H1 (cell line): Measurements from ENCODE around the gene KSR2. TPM values are rescaled to one million over a fixed set of nuclear protein-coding genes. Genes with fewer than 3 reads are reported as not detected.

ENCODE experiments used
- CTCF ChIA-PET: fragments of 300-600 bp; sonication (Branson Sonifier 250); formaldehyde crosslinking; loops from one replicate; lab custom pipeline; 2021; ENCODE audit not compliant: partially characterized antibody; lab: Charles Lee
- POLR2A ChIA-PET: fragments of 300-600 bp; sonication (Branson Sonifier 250); formaldehyde crosslinking; loops from one replicate; lab custom pipeline; 2021; ENCODE audit warnings: inconsistent platforms; ENCODE audit not compliant: partially characterized antibody; lab: Charles Lee
- DNase-seq, 2 experiments: peaks; one replicate each; pipeline versions ENCODE4 v3.0.0 to v3.0.0-alpha.2; 2010 to 2022; ENCODE audit warnings: low spot score in 2 of 2, low read depth in 1 of 2, mixed read lengths in 1 of 2
- FAIRE-seq: peaks from 2 replicates; lab custom pipeline; 2011; peaks lifted over from hg19 to GRCh38; lab: Jason Lieb, UNC
- H2AFZ ChIP-seq: 2 replicates; pipeline ENCODE4 v1.8.1; 2012; ENCODE audit warnings: low read length, inconsistent platforms
- H2AK5ac ChIP-seq: 2 replicates; pipeline ENCODE4 v1.6.1; 2013; ENCODE audit warnings: low read depth, low read length
- H2BK120ac ChIP-seq: replicated peaks from 2 replicates; pipeline ENCODE3; 2013; ENCODE audit warnings: low read depth, low read length, inconsistent platforms
- H2BK12ac ChIP-seq: 2 replicates; pipeline ENCODE4 v1.6.1; 2013; ENCODE audit warnings: low read depth, low read length
- H2BK15ac ChIP-seq: 2 replicates; pipeline ENCODE4 v1.6.1; 2013; ENCODE audit warnings: low read length
- H2BK20ac ChIP-seq: 2 replicates; pipeline ENCODE4 v1.6.1; 2013; ENCODE audit warnings: low read length
- H2BK5ac ChIP-seq: 2 replicates; pipeline ENCODE4 v1.6.1; 2013; ENCODE audit warnings: low read depth, low read length
- H3K14ac ChIP-seq: 2 replicates; pipeline ENCODE4 v1.6.1; 2013; ENCODE audit warnings: inconsistent platforms; ENCODE audit not compliant: insufficient read length
- H3K18ac ChIP-seq: 2 replicates; pipeline ENCODE4 v1.6.1; 2013; ENCODE audit warnings: low read length; ENCODE audit errors: extremely low read depth
- H3K23ac ChIP-seq: 2 replicates; pipeline ENCODE4 v1.6.1; 2013; ENCODE audit warnings: inconsistent platforms; ENCODE audit not compliant: insufficient read length
- H3K23me2 ChIP-seq: 2 replicates; pipeline ENCODE4 v1.6.1; 2013; ENCODE audit warnings: low read depth, low read length
- H3K27ac ChIP-seq: 2 replicates; pipeline ENCODE4 v1.6.1; 2011; ENCODE audit warnings: low read depth, low read length, inconsistent platforms
- H3K27me3 ChIP-seq, 4 experiments: replicated peaks in 1 of 4; 1 replicate in 1 of 4; 2 replicates in 3 of 4; pipeline versions ENCODE4 v1.6.1 to v1.8.1; 2011 to 2013; ENCODE audit warnings: low read length in 3 of 4, mild to moderate bottlenecking in 3 of 4, inconsistent platforms in 2 of 4, mixed read lengths in 2 of 4, moderate library complexity in 1 of 4; ENCODE audit not compliant: control insufficient read depth in 3 of 4, insufficient read depth in 3 of 4; ENCODE audit errors: extremely low read depth in 1 of 4
- H3K36me3 ChIP-seq, 4 experiments: 2 replicates each; pipeline versions ENCODE4 v1.6.1 to v1.8.1; 2011 to 2013; ENCODE audit warnings: mild to moderate bottlenecking in 4 of 4, low read length in 3 of 4, moderate library complexity in 2 of 4, control low read depth in 1 of 4, inconsistent platforms in 1 of 4; ENCODE audit not compliant: insufficient read depth in 4 of 4, control insufficient read depth in 2 of 4
- H3K4ac ChIP-seq: replicated peaks from 2 replicates; pipeline ENCODE3; 2013; ENCODE audit warnings: low read length, low read depth, mixed read lengths, inconsistent platforms; ENCODE audit not compliant: insufficient read length
- H3K4me1 ChIP-seq, 4 experiments: replicated peaks in 1 of 4; 1 replicate in 1 of 4; 2 replicates in 3 of 4; pipeline versions ENCODE4 v1.6.1 to v1.8.1; 2011 to 2013; ENCODE audit warnings: low read length in 3 of 4, inconsistent platforms in 2 of 4, mixed read lengths in 1 of 4; ENCODE audit not compliant: insufficient read depth in 4 of 4, control insufficient read depth in 3 of 4
- H3K4me2 ChIP-seq, 2 experiments: 2 replicates each; pipeline versions ENCODE4 v1.6.1 to v1.8.1; 2011 to 2013; ENCODE audit warnings: low read depth in 2 of 2, low read length in 2 of 2, control low read depth in 1 of 2, inconsistent platforms in 1 of 2, mild to moderate bottlenecking in 1 of 2; ENCODE audit not compliant: insufficient read depth in 1 of 2
- H3K4me3 ChIP-seq, 4 experiments: fragments of 200-600, 300-600 bp in 1 of 4; sonication (generic), shearing (Covaris generic), sonication (Bioruptor Twin) in 1 of 4; 2 replicates each; pipeline versions ENCODE4 v1.5.1 to v1.8.1; 2011 to 2016; ENCODE audit warnings: low read length in 4 of 4, low read depth in 3 of 4, control low read depth in 2 of 4, inconsistent platforms in 2 of 4, mild to moderate bottlenecking in 2 of 4, mixed read lengths in 1 of 4, moderate library complexity in 1 of 4; ENCODE audit not compliant: insufficient read depth in 2 of 4; ENCODE audit errors: extremely low read depth in 1 of 4
- H3K56ac ChIP-seq: replicated peaks from 2 replicates; pipeline ENCODE3; 2013; ENCODE audit warnings: low read depth, mild to moderate bottlenecking, mixed read lengths, low read length, inconsistent platforms; ENCODE audit not compliant: insufficient read length
- H3K79me1 ChIP-seq: 2 replicates; pipeline ENCODE4 v1.6.1; 2013; ENCODE audit warnings: low read depth, low read length, control low read depth
- H3K79me2 ChIP-seq, 2 experiments: 2 replicates each; pipeline versions ENCODE4 v1.6.1 to v1.8.1; 2012 to 2013; ENCODE audit warnings: low read length in 2 of 2, mild to moderate bottlenecking in 2 of 2, inconsistent platforms in 1 of 2; ENCODE audit not compliant: insufficient read depth in 2 of 2, control insufficient read depth in 1 of 2
- H3K9ac ChIP-seq, 4 experiments: replicated peaks in 1 of 4; 1 replicate in 1 of 4; 2 replicates in 3 of 4; pipeline versions ENCODE4 v1.6.1 to v1.8.1; 2011 to 2013; ENCODE audit warnings: low read depth in 3 of 4, low read length in 3 of 4, control low read depth in 2 of 4, mild to moderate bottlenecking in 2 of 4, moderate library complexity in 2 of 4, inconsistent platforms in 1 of 4; ENCODE audit errors: extremely low read depth in 1 of 4
- H3K9me3 ChIP-seq, 2 experiments: 2 replicates each; pipeline versions ENCODE4 v1.6.1 to v1.8.1; 2012 to 2013; ENCODE audit warnings: mild to moderate bottlenecking in 2 of 2, moderate library complexity in 2 of 2, control low read depth in 1 of 2, inconsistent platforms in 1 of 2, low read depth in 1 of 2, low read length in 1 of 2, mixed read lengths in 1 of 2; ENCODE audit not compliant: insufficient read depth in 2 of 2
- H4K20me1 ChIP-seq, 2 experiments: replicated peaks in 1 of 2; 2 replicates each; pipeline versions ENCODE3 to v1.8.1; 2011 to 2013; ENCODE audit warnings: inconsistent platforms in 2 of 2, low read length in 2 of 2, mild to moderate bottlenecking in 1 of 2; ENCODE audit not compliant: insufficient read depth in 2 of 2, control insufficient read depth in 1 of 2
- H4K5ac ChIP-seq: 2 replicates; pipeline ENCODE4 v1.6.1; 2013; ENCODE audit warnings: low read length, low read depth, mixed read lengths, inconsistent platforms; ENCODE audit not compliant: insufficient read length
- H4K8ac ChIP-seq: 2 replicates; pipeline ENCODE4 v1.8.0; 2013; ENCODE audit warnings: mild to moderate bottlenecking, moderate library complexity, low read length, inconsistent platforms; ENCODE audit not compliant: insufficient read depth; ENCODE audit errors: extremely low read depth
- H4K91ac ChIP-seq: replicated peaks from 2 replicates; pipeline ENCODE3; 2013; ENCODE audit warnings: low read length, mixed read lengths, inconsistent platforms; ENCODE audit not compliant: insufficient read length
- CEBPB ChIP-seq: IDR thresholded peaks from 2 replicates; pipeline ENCODE4 v1.6.1; 2012; ENCODE audit warnings: low read depth, low read length
- EP300 ChIP-seq, 2 experiments: IDR thresholded peaks; 1 replicate in 1 of 2; 2 replicates in 1 of 2; pipeline ENCODE4 v1.6.1; 2011 to 2012; ENCODE audit warnings: low read depth in 2 of 2, low read length in 2 of 2, mild to moderate bottlenecking in 2 of 2, borderline replicate concordance in 1 of 2, inconsistent platforms in 1 of 2, moderate library complexity in 1 of 2
- HDAC6 ChIP-seq: IDR thresholded peaks from one replicate; pipeline ENCODE4 v1.7.1; 2012; ENCODE audit warnings: low read depth, mild to moderate bottlenecking, inconsistent platforms, low read length, moderate library complexity
- RNF2 ChIP-seq: fragments of 200-900, 300-1000 bp; sonication (generic); IDR thresholded peaks from 2 replicates; pipeline ENCODE4 v1.7.1; 2016; ENCODE audit warnings: borderline replicate concordance, low read depth, mild to moderate bottlenecking, antibody characterized with exemption, low read length; ENCODE audit not compliant: poor library complexity, severe bottlenecking; ENCODE audit errors: missing control alignments
- TAF7 ChIP-seq: optimal IDR thresholded peaks from 2 replicates; pipeline ENCODE3; 2011; ENCODE audit warnings: low read depth, mild to moderate bottlenecking, inconsistent platforms, low read length, moderate library complexity, borderline replicate concordance
- YY1 ChIP-seq: IDR thresholded peaks from 2 replicates; pipeline ENCODE4 v1.6.1; 2011; ENCODE audit warnings: low read depth, mild to moderate bottlenecking, low read length
- ZNF274 ChIP-seq: IDR thresholded peaks from 2 replicates; pipeline ENCODE4 v1.7.0; 2012; ENCODE audit warnings: low read length, borderline replicate concordance; ENCODE audit errors: extremely low read depth
- WGBS, 2 experiments: shearing (Covaris generic) in 1 of 2; methylation state at CpG; one replicate each; pipeline versions ENCODE4 v1.1.6 to v1.1.7; 2013 to 2015; ENCODE audit warnings: low lambda C conversion rate in 2 of 2, mixed read lengths in 2 of 2, inconsistent platforms in 1 of 2, low coverage in 1 of 2, missing lambda C conversion rate in 1 of 2; ENCODE audit not compliant: insufficient replicate concordance in 2 of 2, insufficient coverage in 1 of 2, insufficient read length in 1 of 2; ENCODE audit errors: extremely low coverage in 1 of 2, missing lambda C conversion rate in 1 of 2; 5-methylcytosine and 5-hydroxymethylcytosine counted together
- polyA plus RNA-seq, 7 experiments: library from polyadenylated mRNA; depleted of rRNA in 3 of 7; stranded (reverse) in 5 of 7; unstranded in 2 of 7; fragments of >200 nt in 5 of 7; fragments of 200-250 nt in 2 of 7; gene quantifications; 1 replicate in 5 of 7; 2 replicates in 1 of 7; 4 replicates in 1 of 7; pipeline versions ENCODE4 v1.2.1 to v1.2.3, GENCODE V29; 2011 to 2013; ENCODE audit warnings: missing spikeins in 2 of 7, mixed read lengths in 2 of 7
- total RNA-seq: library from RNA; stranded (reverse); fragmentation: NEBNext Ultra II Directional; extraction: Animal tissue kit (Norgen Biotek cat#: 25700); gene quantifications from 2 replicates; pipeline ENCODE4 v1.2.1, GENCODE V29; 2021
- TF ChIP-seq, protein P1 (sequence below): IDR thresholded peaks from 2 replicates; pipeline ENCODE4 v1.6.1; 2011; ENCODE audit warnings: low read length, improper control_type of control experiment
- TF ChIP-seq, protein P2 (sequence below): IDR thresholded peaks from 2 replicates; pipeline ENCODE4 v1.6.1; 2011; ENCODE audit warnings: low read depth, mild to moderate bottlenecking, low read length; ENCODE audit not compliant: insufficient read depth
- TF ChIP-seq, protein P3 (sequence below): IDR thresholded peaks from 2 replicates; pipeline ENCODE4 v1.6.1; 2012; ENCODE audit warnings: inconsistent platforms

KSR2 gene
- total and polyA plus RNA-seq, 2 of the 8 experiments (the other 6 are each of a cell fraction or from before 2014, with no cell fraction given): 0.74 to 2.2 TPM

DNA sequence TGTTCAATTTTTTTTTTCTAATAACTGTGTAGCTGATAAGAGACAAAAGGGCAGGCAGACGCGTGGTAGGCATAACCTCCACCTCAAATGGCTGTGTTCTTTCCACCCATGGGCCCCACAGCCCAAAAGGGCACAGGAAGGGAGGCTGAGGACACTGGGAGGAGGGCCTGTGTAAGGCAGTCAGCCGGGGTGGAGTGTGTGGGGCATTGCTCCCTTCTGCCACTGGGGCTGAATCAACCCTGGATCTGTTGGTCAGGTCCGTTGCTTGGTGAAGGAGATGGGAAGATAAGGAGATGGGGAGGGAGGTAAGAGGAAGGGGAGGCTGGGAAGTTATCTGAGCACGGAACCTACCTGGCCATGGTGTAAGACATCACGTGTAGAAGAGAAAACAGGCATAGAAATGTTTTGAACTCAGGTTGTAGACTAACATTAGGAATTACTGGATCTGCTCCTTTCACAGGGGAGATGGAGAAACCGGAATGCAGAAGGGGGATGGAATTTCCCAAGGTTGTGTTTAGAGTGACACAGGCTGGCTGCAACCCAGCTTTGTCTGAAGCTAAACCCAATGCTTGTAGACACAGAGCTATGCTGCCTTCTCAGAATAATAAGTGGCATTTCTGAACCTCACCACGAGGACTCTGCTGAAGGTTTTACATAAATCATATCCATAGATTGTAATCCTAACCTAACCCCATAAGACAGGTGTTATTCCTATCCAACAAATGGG is 468.9 kb downstream of the KSR2 start:
- H3K9ac ChIP-seq: no peak overlapping the region
- CTCF ChIA-PET: interaction anchor here (0.6 to 1.7 kb wide), 4 partner anchors 58 to 357 kb away, joined by 3 to 4 read pairs (median 4); no protein-coding TSS in a partner anchor
- TF ChIP-seq HDAC6 (no peak), EP300 (IDR thresholded peaks at IDR 0.05; ENCODE audit: borderline replicate concordance in 1 of 2, low read depth in 2 of 2, low read length in 2 of 2) (no peak), ZNF274 (no peak), TAF7 (no peak), RNF2 (no peak), YY1 (no peak), CEBPB (no peak)
- TF ChIP-seq, protein P1, sequence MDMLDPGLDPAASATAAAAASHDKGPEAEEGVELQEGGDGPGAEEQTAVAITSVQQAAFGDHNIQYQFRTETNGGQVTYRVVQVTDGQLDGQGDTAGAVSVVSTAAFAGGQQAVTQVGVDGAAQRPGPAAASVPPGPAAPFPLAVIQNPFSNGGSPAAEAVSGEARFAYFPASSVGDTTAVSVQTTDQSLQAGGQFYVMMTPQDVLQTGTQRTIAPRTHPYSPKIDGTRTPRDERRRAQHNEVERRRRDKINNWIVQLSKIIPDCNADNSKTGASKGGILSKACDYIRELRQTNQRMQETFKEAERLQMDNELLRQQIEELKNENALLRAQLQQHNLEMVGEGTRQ: no peak
- TF ChIP-seq, protein P2, sequence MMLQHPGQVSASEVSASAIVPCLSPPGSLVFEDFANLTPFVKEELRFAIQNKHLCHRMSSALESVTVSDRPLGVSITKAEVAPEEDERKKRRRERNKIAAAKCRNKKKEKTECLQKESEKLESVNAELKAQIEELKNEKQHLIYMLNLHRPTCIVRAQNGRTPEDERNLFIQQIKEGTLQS: no peak
- TF ChIP-seq, protein P3, sequence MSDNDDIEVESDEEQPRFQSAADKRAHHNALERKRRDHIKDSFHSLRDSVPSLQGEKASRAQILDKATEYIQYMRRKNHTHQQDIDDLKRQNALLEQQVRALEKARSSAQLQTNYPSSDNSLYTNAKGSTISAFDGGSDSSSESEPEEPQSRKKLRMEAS: no peak

More for the DNA sequence above, 468.9 kb downstream of the KSR2 start:
- no peaks in the 10 kb centered on the region for H3K79me1 ChIP-seq
- no peak overlapping the region for H3K14ac ChIP-seq
- H4K91ac ChIP-seq: no peak overlapping the region
- H3K4me1 ChIP-seq: peaks cover 0 to 6% (median 3%) of the 10 kb centered on the region in 4 experiments; a peak in 3 of 7 replicates
- H4K8ac ChIP-seq: no peak overlapping the region
- H3K4me3 ChIP-seq: no peak overlapping the region
- no peak overlapping the region for H3K56ac ChIP-seq
- no peak overlapping the region for H4K5ac ChIP-seq
- no peak overlapping the region for H2BK20ac ChIP-seq
- 92% methylated on average over 8 of the region's 8 CpGs; no CpG with 5 or more reads in 1 of the 2 experiments for WGBS, 2 experiments
- no peak overlapping the region for H3K18ac ChIP-seq
- H2BK12ac ChIP-seq: no peak overlapping the region
- no peak overlapping the region for H2BK15ac ChIP-seq
- H3K79me2 ChIP-seq: no peaks in the 10 kb centered on the region
- no peak for FAIRE-seq
- POLR2A ChIA-PET: no interaction called here
- H2AFZ ChIP-seq: no peak overlapping the region
- no peaks in the 10 kb centered on the region for H3K23me2 ChIP-seq
- no peak overlapping the region for H2BK5ac ChIP-seq
- H3K36me3 ChIP-seq: no peaks in the 10 kb centered on the region
- DNase-seq: no peak
- no peak overlapping the region for H2AK5ac ChIP-seq
- H4K20me1 ChIP-seq: no peaks in the 10 kb centered on the region
- H3K9me3 ChIP-seq: no peaks in the 10 kb centered on the region
- no peak overlapping the region for H3K27ac ChIP-seq
- no peaks in the 10 kb centered on the region for H3K27me3 ChIP-seq
- H3K23ac ChIP-seq: no peak overlapping the region
- H2BK120ac ChIP-seq: no peak overlapping the region
- H3K4me2 ChIP-seq: no peak overlapping the region
- H3K4ac ChIP-seq: no peak overlapping the region
